Measurements from ENCODE around the gene PRPF6. TPM values are rescaled to one million over a fixed set of nuclear protein-coding genes. Genes with fewer than 3 reads are reported as not detected.

Gene PRPF6
- polyA plus RNA-seq, 1 experiment: 38.5 TPM

GRCh38 chr20:63955281-63955826 is 25.6 kb upstream of the PRPF6 start:
- ChIA-PET CTCF (interaction anchor here (1.8 kb wide), 1 partner anchor 18 kb away, joined by 5 read pairs; no protein-coding TSS in a partner anchor), POLR2A (interaction anchor here (0.6 to 2.2 kb wide), 2 partner anchors 65 to 90 kb away, joined by 3 to 7 read pairs; partner anchors contain the start of gene TPD52L2)
- peak; percentile 21; the same call in 1 of the 2 replicates for TF ChIP-seq CTCF (IDR thresholded peaks at IDR 0.05; ENCODE audit: low read depth, low read length)
- peak overlapping the region; percentile 84 for H3K4me3 ChIP-seq (ENCODE audit: low read depth, low read length)
- H3K27ac ChIP-seq (ENCODE audit: low read depth, low read length): no peak overlapping the region
- no peaks in the 10 kb centered on the region for H3K27me3 ChIP-seq (ENCODE audit: control insufficient read depth, insufficient read depth, low read length)
- no peak for DNase-seq (ENCODE audit: low read depth, low spot score)
- no peaks in the 10 kb centered on the region; the same call in 1 of the 2 replicates for H3K9me3 ChIP-seq (ENCODE audit: control insufficient read depth, insufficient read depth, low read length)

- Histone ChIP-seq H3K27ac (ENCODE audit: low read depth, low read length) (peak within 1 kb of the TSS; percentile 68), H3K27me3 (ENCODE audit: control insufficient read depth, insufficient read depth, low read length) (no peaks in the 10 kb centered on the region), H3K4me3 (ENCODE audit: low read depth, low read length) (peak within 1 kb of the TSS; percentile 84), H3K9me3 (ENCODE audit: control insufficient read depth, insufficient read depth, low read length) (no peaks in the 10 kb centered on the region; the same call in 1 of the 2 replicates)
- ChIA-PET POLR2A (interaction anchor here (0.5 to 2.2 kb wide), 6 partner anchors 17 to 249 kb away, joined by 3 to 7 read pairs (median 3); partner anchors contain the start of genes ARFRP1, TPD52L2 and ZGPAT), CTCF (no interaction called here)
- DNase-seq (ENCODE audit: low read depth, low spot score): peak; percentile 80
- no peak for TF ChIP-seq CTCF (IDR thresholded peaks at IDR 0.05; ENCODE audit: low read depth, low read length)
These were observed 24.9 kb upstream of the PRPF6 start, which contains the start of gene UCKL1 for GRCh38 chr20:63955827-63956663. UCKL1 (minus strand) TSS chr20:63956416; CDS start chr20:63956372, 44 bp downstream.

DNA sequence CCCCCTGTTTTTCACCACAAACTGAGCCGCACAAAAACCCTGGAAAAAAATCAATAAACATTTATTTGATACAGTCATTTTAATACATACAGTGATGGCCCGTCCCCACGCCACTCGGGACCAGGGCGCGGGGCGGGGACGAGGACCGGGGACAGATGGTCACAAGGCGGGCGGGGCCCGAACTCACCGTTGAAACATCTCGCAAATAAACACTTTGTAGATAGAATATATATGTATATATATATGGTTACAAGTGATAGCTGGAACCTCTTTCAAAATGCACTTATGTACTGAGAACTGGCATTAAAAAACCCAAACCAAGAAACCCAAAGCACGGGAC is 24.3 kb upstream of the PRPF6 start:
- H3K27ac ChIP-seq (ENCODE audit: low read depth, low read length): no peak overlapping the region

DNA sequence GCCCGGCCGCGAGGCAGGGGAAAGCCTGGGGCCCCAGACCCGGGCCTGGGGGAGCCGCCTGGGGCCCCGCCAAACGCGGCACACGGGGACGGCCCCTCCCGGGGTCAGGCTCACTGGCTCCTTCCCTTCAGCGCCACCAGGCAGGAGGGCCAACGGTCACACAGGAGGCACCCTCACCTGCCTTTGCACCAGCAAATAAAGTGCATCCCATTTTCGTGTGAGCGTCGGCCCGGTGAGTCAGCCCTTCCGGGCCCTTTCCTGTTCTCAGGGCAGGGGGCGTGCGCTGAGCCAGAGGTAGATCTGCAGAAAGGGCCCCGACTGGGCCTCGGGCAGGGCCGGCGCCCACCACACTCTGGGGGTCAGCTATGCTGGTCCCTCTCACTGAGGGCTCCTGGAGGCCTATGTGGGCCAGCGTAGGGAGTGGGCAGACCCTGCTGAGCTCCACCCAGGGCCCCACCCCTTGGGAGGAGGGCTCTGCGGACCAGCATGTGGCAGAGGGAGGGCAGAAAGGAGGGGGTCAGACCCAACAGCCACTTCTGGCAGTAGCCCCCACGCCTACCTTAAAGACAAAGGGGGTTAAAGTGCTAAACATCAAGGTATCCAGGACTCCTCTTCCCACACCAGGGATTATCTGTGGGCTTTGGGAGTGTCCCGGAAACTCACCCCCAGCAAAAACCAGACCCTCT is 23.8 kb upstream of the PRPF6 start:
- ChIA-PET POLR2A (interaction anchor here (1.1 to 2.2 kb wide), 2 partner anchors 92 to 250 kb away, joined by 5 to 7 read pairs; partner anchors contain the start of genes ARFRP1, TPD52L2 and ZGPAT), CTCF (no interaction called here)
- Histone ChIP-seq H3K27me3 (ENCODE audit: control insufficient read depth, insufficient read depth, low read length) (no peaks in the 10 kb centered on the region), H3K4me3 (ENCODE audit: low read depth, low read length) (peak overlapping the region; percentile 51), H3K9me3 (ENCODE audit: control insufficient read depth, insufficient read depth, low read length) (no peaks in the 10 kb centered on the region; the same call in 1 of the 2 replicates), H3K27ac (ENCODE audit: low read depth, low read length) (peak overlapping the region; percentile 68)
- no peak for DNase-seq (ENCODE audit: low read depth, low spot score)
- TF ChIP-seq CTCF (IDR thresholded peaks at IDR 0.05; ENCODE audit: low read depth, low read length): peak; percentile 10; the same call in 1 of the 2 replicates

More for the DNA sequence above, 24.3 kb upstream of the PRPF6 start:
- POLR2A ChIA-PET: interaction anchor here (0.5 to 2.2 kb wide), 5 partner anchors 17 to 249 kb away, joined by 3 to 7 read pairs (median 3); partner anchors contain the start of genes ARFRP1, TPD52L2 and ZGPAT
- H3K9me3 ChIP-seq (ENCODE audit: control insufficient read depth, insufficient read depth, low read length): no peaks in the 10 kb centered on the region; the same call in 1 of the 2 replicates
- H3K27me3 ChIP-seq (ENCODE audit: control insufficient read depth, insufficient read depth, low read length): no peaks in the 10 kb centered on the region
- no peak for TF ChIP-seq CTCF (IDR thresholded peaks at IDR 0.05; ENCODE audit: low read depth, low read length)
- peak overlapping the region; percentile 51 for H3K4me3 ChIP-seq (ENCODE audit: low read depth, low read length)
- CTCF ChIA-PET: no interaction called here
- DNase-seq (ENCODE audit: low read depth, low spot score): no peak
